Thyroid gland (tissue), 4 donors: ENCODE measurements around the gene DNM3.

Source experiments
- CTCF ChIP-seq, 6 experiments: fragments of 200-600 bp in 3 of 6; fragments of 450-650 bp in 3 of 6; sonication (generic) in 3 of 6; IDR thresholded peaks; one replicate each; pipeline ENCODE4 v1.5.1; 2016 to 2019; ENCODE audit warnings: antibody characterized with exemption in 6 of 6, mild to moderate bottlenecking in 2 of 6, inconsistent platforms in 1 of 6, moderate library complexity in 1 of 6
- POLR2A ChIP-seq, 2 donors: fragments of 450-650 bp; IDR thresholded peaks; one replicate each; pipeline ENCODE4 v1.6.1; 2017; ENCODE audit warnings: antibody characterized with exemption in 2 of 2, mild to moderate bottlenecking in 2 of 2, moderate library complexity in 1 of 2

GRCh38 chr1:171835891-171836290 lies 5.4 kb upstream of the DNM3 start:
- TF ChIP-seq CTCF (IDR thresholded peaks at IDR 0.05) (no peak), POLR2A (IDR thresholded peaks at IDR 0.05) (no peak)
